Testis (tissue), 2 donors: Measurements from ENCODE around the gene EIF4E1B.

Source experiments
- POLR2A ChIP-seq: fragments of 450-650 bp; IDR thresholded peaks from one replicate; pipeline ENCODE4 v1.6.1; 2017; ENCODE audit warnings: antibody characterized with exemption, mild to moderate bottlenecking, moderate library complexity
- TF ChIP-seq, protein P1 (sequence below), 3 experiments: fragments of 450-650 bp in 2 of 3; fragments of 200-600 bp in 1 of 3; sonication (generic) in 1 of 3; IDR thresholded peaks; one replicate each; pipeline ENCODE4 v1.5.1; 2016 to 2019; ENCODE audit warnings: antibody characterized with exemption in 3 of 3, mild to moderate bottlenecking in 2 of 3, moderate library complexity in 1 of 3

DNA sequence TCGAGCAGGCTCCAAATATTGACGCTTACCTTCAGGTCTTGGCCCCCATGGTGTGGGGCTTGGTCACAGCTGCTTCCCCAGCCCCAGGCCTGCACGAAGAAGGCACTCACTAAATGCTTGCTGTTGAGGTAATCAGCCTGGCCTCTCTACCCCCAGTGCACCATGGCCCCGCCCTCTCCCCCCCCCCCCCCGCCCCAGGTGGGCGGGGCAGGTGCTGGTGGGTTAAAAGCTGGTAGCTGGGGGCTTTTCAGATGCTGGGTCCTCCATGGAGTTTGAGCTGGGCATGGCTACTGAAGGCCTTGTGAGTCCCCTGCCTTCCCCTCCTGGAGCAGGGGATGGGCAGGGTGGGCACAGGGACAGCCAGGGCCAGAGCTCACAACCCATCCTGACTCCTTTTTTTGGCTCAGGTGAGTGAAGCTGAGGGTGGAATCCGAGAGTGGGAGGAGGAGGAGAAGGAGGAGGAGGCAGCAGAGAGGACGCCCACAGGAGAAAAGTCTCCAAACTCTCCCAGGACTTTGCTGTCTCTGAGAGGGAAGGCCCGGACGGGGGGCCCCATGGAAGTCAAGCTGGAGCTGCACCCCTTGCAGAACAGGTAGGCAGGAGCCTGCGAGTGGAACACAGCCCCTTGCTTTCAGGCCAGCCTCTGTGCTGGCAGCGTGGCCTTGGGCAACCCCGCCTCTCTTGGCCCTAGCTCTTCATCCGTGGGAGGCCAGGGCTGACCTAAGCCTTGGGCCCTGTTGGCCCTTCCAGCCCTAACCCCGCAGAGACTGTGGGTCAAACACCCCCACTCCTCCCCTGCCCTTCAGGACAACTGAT, 12.4 kb downstream of the EIF4E1B start:
- TF ChIP-seq, protein P1, sequence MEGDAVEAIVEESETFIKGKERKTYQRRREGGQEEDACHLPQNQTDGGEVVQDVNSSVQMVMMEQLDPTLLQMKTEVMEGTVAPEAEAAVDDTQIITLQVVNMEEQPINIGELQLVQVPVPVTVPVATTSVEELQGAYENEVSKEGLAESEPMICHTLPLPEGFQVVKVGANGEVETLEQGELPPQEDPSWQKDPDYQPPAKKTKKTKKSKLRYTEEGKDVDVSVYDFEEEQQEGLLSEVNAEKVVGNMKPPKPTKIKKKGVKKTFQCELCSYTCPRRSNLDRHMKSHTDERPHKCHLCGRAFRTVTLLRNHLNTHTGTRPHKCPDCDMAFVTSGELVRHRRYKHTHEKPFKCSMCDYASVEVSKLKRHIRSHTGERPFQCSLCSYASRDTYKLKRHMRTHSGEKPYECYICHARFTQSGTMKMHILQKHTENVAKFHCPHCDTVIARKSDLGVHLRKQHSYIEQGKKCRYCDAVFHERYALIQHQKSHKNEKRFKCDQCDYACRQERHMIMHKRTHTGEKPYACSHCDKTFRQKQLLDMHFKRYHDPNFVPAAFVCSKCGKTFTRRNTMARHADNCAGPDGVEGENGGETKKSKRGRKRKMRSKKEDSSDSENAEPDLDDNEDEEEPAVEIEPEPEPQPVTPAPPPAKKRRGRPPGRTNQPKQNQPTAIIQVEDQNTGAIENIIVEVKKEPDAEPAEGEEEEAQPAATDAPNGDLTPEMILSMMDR (IDR thresholded peaks at IDR 0.05): no peak
- TF ChIP-seq POLR2A: no peak
